HepG2 (cell line): ENCODE results near the gene CSNK1A1. TPM values are rescaled to one million over a fixed set of nuclear protein-coding genes. Genes with fewer than 3 reads are reported as not detected.
A peak's percentile ranks its signal among the peaks of the same experiment; 100 is the strongest.

Source experiments
- AKAP8 ChIP-seq: sonication (generic); formaldehyde crosslinking; IDR thresholded peaks from 2 replicates; pipeline ENCODE4 v1.5.1; 2020; ENCODE audit warnings: mild to moderate bottlenecking, missing genetic modification reagents
- CENPBD1 ChIP-seq: sonication (generic); formaldehyde crosslinking; IDR thresholded peaks from 2 replicates; pipeline ENCODE4 v1.8.0; 2022; ENCODE audit warnings: missing genetic modification reagents, low read depth, mild to moderate bottlenecking, borderline replicate concordance
- E2F2 ChIP-seq: sonication (generic); formaldehyde crosslinking; IDR thresholded peaks from 2 replicates; pipeline ENCODE4 v1.4.0; 2020; ENCODE audit warnings: missing genetic modification reagents, borderline replicate concordance
- EP300 ChIP-seq, 3 experiments: sonication (generic) in 1 of 3; formaldehyde crosslinking in 1 of 3; IDR thresholded peaks; 2 replicates each; pipeline versions ENCODE4 v1.5.1 to v1.6.1; 2011 to 2020; ENCODE audit warnings: low read depth in 2 of 3, low read length in 2 of 3, borderline replicate concordance in 1 of 3, improper control_type of control experiment in 1 of 3, mild to moderate bottlenecking in 1 of 3, missing genetic modification reagents in 1 of 3, moderate library complexity in 1 of 3
- IRF1 ChIP-seq: sonication (generic); formaldehyde crosslinking; IDR thresholded peaks from 2 replicates; pipeline ENCODE4 v1.4.0; 2020; ENCODE audit warnings: low read depth, mild to moderate bottlenecking, missing genetic modification reagents
- JUNB ChIP-seq: sonication (generic); formaldehyde crosslinking; IDR thresholded peaks from 2 replicates; pipeline ENCODE4 v1.8.0; 2022; ENCODE audit warnings: missing genetic modification reagents, mild to moderate bottlenecking, borderline replicate concordance
- KAT7 ChIP-seq: IDR thresholded peaks from 2 replicates; pipeline ENCODE4 v1.6.1; 2018; ENCODE audit warnings: borderline replicate concordance, missing compliant biosample characterization
- KLF6 ChIP-seq: IDR thresholded peaks from 2 replicates; pipeline ENCODE4 v1.8.0; 2016; ENCODE audit warnings: missing biosample characterization, missing genetic modification reagents
- LCORL ChIP-seq, 2 experiments: fragments of 450-650 bp in 1 of 2; sonication (generic) in 1 of 2; formaldehyde crosslinking in 1 of 2; IDR thresholded peaks; 2 replicates each; pipeline versions ENCODE4 v1.5.0 to v1.6.1; 2017 to 2020; ENCODE audit warnings: antibody characterized with exemption in 1 of 2, missing genetic modification reagents in 1 of 2
- MXI1 ChIP-seq: IDR thresholded peaks from 3 replicates; pipeline ENCODE4 v1.6.1; 2012; ENCODE audit warnings: low read depth, low read length, inconsistent platforms, borderline replicate concordance
- PATZ1 ChIP-seq: sonication (generic); formaldehyde crosslinking; IDR thresholded peaks from 2 replicates; pipeline ENCODE4 v1.4.0; 2020; ENCODE audit warnings: missing genetic modification reagents
- TEAD3 ChIP-seq: optimal IDR thresholded peaks from 2 replicates; pipeline ENCODE3; 2016; ENCODE audit warnings: borderline replicate concordance
- THAP11 ChIP-seq: IDR thresholded peaks from 2 replicates; pipeline ENCODE4 v1.6.1; 2016; ENCODE audit warnings: missing biosample characterization, missing genetic modification reagents
- ZMYM4 ChIP-seq: sonication (generic); formaldehyde crosslinking; IDR thresholded peaks from 2 replicates; pipeline ENCODE4 v1.8.1; 2023; ENCODE audit warnings: mild to moderate bottlenecking, missing genetic modification reagents
- ZNF263 ChIP-seq: sonication (generic); formaldehyde crosslinking; IDR thresholded peaks from 2 replicates; pipeline ENCODE4 v1.4.0; 2020; ENCODE audit warnings: missing genetic modification reagents
- ZNF292 ChIP-seq: sonication (generic); formaldehyde crosslinking; IDR thresholded peaks from 2 replicates; pipeline ENCODE4 v1.8.1; 2022; ENCODE audit warnings: mild to moderate bottlenecking, low read depth, missing genetic modification reagents, borderline replicate concordance
- ZNF337 ChIP-seq: sonication (generic); formaldehyde crosslinking; IDR thresholded peaks from 2 replicates; pipeline ENCODE4 v1.5.1; 2020; ENCODE audit warnings: missing genetic modification reagents, low read depth, mild to moderate bottlenecking, borderline replicate concordance
- ZNF549 ChIP-seq: sonication (generic); formaldehyde crosslinking; IDR thresholded peaks from 2 replicates; pipeline ENCODE4 v1.5.0; 2020; ENCODE audit warnings: missing genetic modification reagents
- ZNF567 ChIP-seq: sonication (generic); formaldehyde crosslinking; IDR thresholded peaks from 2 replicates; pipeline ENCODE4 v1.8.1; 2023; ENCODE audit warnings: mild to moderate bottlenecking, missing genetic modification reagents, borderline replicate concordance
- ZNF569 ChIP-seq: sonication (generic); formaldehyde crosslinking; IDR thresholded peaks from 2 replicates; pipeline ENCODE4 v1.5.0; 2020; ENCODE audit warnings: mild to moderate bottlenecking, missing genetic modification reagents, moderate library complexity, borderline replicate concordance
- ZNF704 ChIP-seq: sonication (generic); formaldehyde crosslinking; IDR thresholded peaks from 2 replicates; pipeline ENCODE4 v1.8.1; 2023; ENCODE audit warnings: mild to moderate bottlenecking, inconsistent platforms, moderate library complexity, missing genetic modification reagents, borderline replicate concordance
- ZSCAN9 ChIP-seq: IDR thresholded peaks from 2 replicates; pipeline ENCODE4 v1.6.1; 2016; ENCODE audit warnings: borderline replicate concordance
- polyA plus RNA-seq, 8 experiments: library from polyadenylated mRNA; depleted of rRNA in 3 of 8; stranded (reverse) in 7 of 8; unstranded in 1 of 8; fragments of >200 nt; fragmentation: Illumina TruSeq in 4 of 8; extraction: Trizol in 4 of 8; gene quantifications; 2 replicates each; pipeline versions ENCODE4 v1.2.1 to v1.2.3, GENCODE V29; 2011 to 2016; ENCODE audit warnings: low read depth in 4 of 8, missing spikeins in 1 of 8, mixed read lengths in 1 of 8; ENCODE audit not compliant: insufficient read depth in 1 of 8
- total RNA-seq, 5 experiments: library from RNA; depleted of rRNA; stranded (reverse); fragments of >200 nt; fragmentation: Illumina TruSeq; extraction: Trizol; gene quantifications; 2 replicates each; pipeline ENCODE4 v1.2.3, GENCODE V29; 2016; ENCODE audit warnings: low read depth in 1 of 5

The CSNK1A1 gene
- total and polyA plus RNA-seq, 2 of the 13 experiments (the other 11 are each of a cell fraction or from before 2014, with no cell fraction given): 89.0 to 149 TPM

- TF ChIP-seq IRF1 (CRISPR knock-in tag) (no peak), TEAD3 (CRISPR knock-in tag) (no peak), ZMYM4 (CRISPR knock-in tag) (peak; percentile 73), AKAP8 (CRISPR knock-in tag) (no peak), E2F2 (no peak), ZNF567 (CRISPR knock-in tag) (0 out of 2 replicates have a peak, but pooled peaks have one; percentile 43), ZNF292 (CRISPR knock-in tag) (no peak), ZNF337 (no peak), ZNF549 (CRISPR knock-in tag) (no peak), MXI1 (peak; percentile 36; the same call in 1 of the 3 replicates), THAP11 (CRISPR knock-in tag) (0 out of 2 replicates have a peak, but pooled peaks have one; percentile 42), LCORL (IDR thresholded peaks at IDR 0.05) (no peak), LCORL (CRISPR knock-in tag; IDR thresholded peaks at IDR 0.05) (peak; percentile 73), ZNF569 (CRISPR knock-in tag) (no peak), EP300 (IDR thresholded peaks at IDR 0.05; ENCODE audit: low read depth in 2 of 2, low read length in 2 of 2) (0 out of 4 replicates have a peak, but pooled peaks of 1 of the 2 experiments have one; percentile 4), EP300 (CRISPR knock-in tag; IDR thresholded peaks at IDR 0.05; ENCODE audit: borderline replicate concordance) (no peak), JUNB (CRISPR knock-in tag) (no peak), PATZ1 (CRISPR knock-in tag) (peak; percentile 83), KLF6 (CRISPR knock-in tag) (no peak), ZSCAN9 (0 out of 2 replicates have a peak, but pooled peaks have one; percentile 53), KAT7 (CRISPR knock-in tag) (no peak), CENPBD1 (CRISPR knock-in tag) (no peak), ZNF263 (CRISPR knock-in tag) (no peak), ZNF704 (0 out of 2 replicates have a peak, but pooled peaks have one; percentile 32)
Observed at GRCh38 chr5:149442563-149443182, 108.6 kb downstream of the CSNK1A1 start (continued).
